OCI-LY3 (cell line): ENCODE measurements around the gene GABRA1.

Experiments used
- H2AFZ ChIP-seq: fragments of 200-600, 300-600 bp; shearing (Covaris generic); 2 replicates; pipeline ENCODE4 v1.6.0; 2014; ENCODE audit warnings: antibody characterized with exemption, low read depth, low read length
- H3K27ac ChIP-seq: fragments of 200-600, 300-600 bp; sonication (generic); 2 replicates; pipeline ENCODE4 v1.5.1; 2014; ENCODE audit warnings: mild to moderate bottlenecking, low read length, moderate library complexity, mixed read lengths
- H3K27me3 ChIP-seq: fragments of 200-600, 300-600 bp; sonication (generic); 2 replicates; pipeline ENCODE4 v1.6.1; 2014; ENCODE audit warnings: low read depth, low read length, mixed read lengths
- H3K36me3 ChIP-seq: fragments of 200-600, 300-600 bp; sonication (generic); replicated peaks from 2 replicates; pipeline ENCODE3; 2014; ENCODE audit warnings: low read depth, low read length, mixed read lengths
- H3K4me1 ChIP-seq: fragments of 300-600, 200-600 bp; sonication (generic); 2 replicates; pipeline ENCODE4 v1.6.1; 2014; ENCODE audit warnings: low read length, mixed read lengths
- H3K4me2 ChIP-seq: fragments of 200-600, 300-600 bp; sonication (generic); 2 replicates; pipeline ENCODE4 v1.6.1; 2014; ENCODE audit warnings: low read length, mixed read lengths
- H3K4me3 ChIP-seq: fragments of 300-600, 200-600 bp; sonication (generic); 2 replicates; pipeline ENCODE4 v1.5.1; 2014; ENCODE audit warnings: antibody characterized with exemption, mild to moderate bottlenecking, low read length, moderate library complexity
- H3K79me2 ChIP-seq: fragments of 300-600, 200-600 bp; shearing (Covaris generic); 2 replicates; pipeline ENCODE4 v1.6.1; 2014; ENCODE audit warnings: mild to moderate bottlenecking, low read length, mixed read lengths
- H3K9ac ChIP-seq: fragments of 300-600, 200-600 bp; shearing (Covaris generic); 2 replicates; pipeline ENCODE4 v1.6.0; 2014; ENCODE audit warnings: mild to moderate bottlenecking, low read length, moderate library complexity
- H3K9me3 ChIP-seq: fragments of 200-600, 300-600 bp; shearing (Covaris generic); 2 replicates; pipeline ENCODE4 v1.6.1; 2014; ENCODE audit warnings: low read length, mixed read lengths; ENCODE audit not compliant: insufficient read depth
- H4K20me1 ChIP-seq: fragments of 200-600, 300-600 bp; sonication (generic); 2 replicates; pipeline ENCODE4 v1.6.1; 2016; ENCODE audit warnings: low read length, mixed read lengths; ENCODE audit not compliant: insufficient read depth
- EZH2phosphoT487 ChIP-seq: fragments of 200-600 bp; shearing (Covaris generic); IDR thresholded peaks from 2 replicates; pipeline ENCODE4 v1.6.1; 2018; ENCODE audit warnings: antibody characterized with exemption, mixed run types, low read depth
- TF ChIP-seq, protein P1 (sequence below): fragments of 200-600, 300-600 bp; sonication (generic); IDR thresholded peaks from 2 replicates; pipeline ENCODE4 v1.5.1; 2014; ENCODE audit warnings: antibody characterized with exemption, low read length, low read depth

GABRA1 gene

GRCh38 chr5:161863259-161863658, 15.3 kb downstream of the GABRA1 start:
- H3K79me2 ChIP-seq = no peaks in the 10 kb centered on the region
- no peaks in the 10 kb centered on the region for H4K20me1 ChIP-seq
- no peaks in the 10 kb centered on the region for H3K36me3 ChIP-seq
- H3K27me3 ChIP-seq = no peaks in the 10 kb centered on the region
- TF ChIP-seq, protein P1, sequence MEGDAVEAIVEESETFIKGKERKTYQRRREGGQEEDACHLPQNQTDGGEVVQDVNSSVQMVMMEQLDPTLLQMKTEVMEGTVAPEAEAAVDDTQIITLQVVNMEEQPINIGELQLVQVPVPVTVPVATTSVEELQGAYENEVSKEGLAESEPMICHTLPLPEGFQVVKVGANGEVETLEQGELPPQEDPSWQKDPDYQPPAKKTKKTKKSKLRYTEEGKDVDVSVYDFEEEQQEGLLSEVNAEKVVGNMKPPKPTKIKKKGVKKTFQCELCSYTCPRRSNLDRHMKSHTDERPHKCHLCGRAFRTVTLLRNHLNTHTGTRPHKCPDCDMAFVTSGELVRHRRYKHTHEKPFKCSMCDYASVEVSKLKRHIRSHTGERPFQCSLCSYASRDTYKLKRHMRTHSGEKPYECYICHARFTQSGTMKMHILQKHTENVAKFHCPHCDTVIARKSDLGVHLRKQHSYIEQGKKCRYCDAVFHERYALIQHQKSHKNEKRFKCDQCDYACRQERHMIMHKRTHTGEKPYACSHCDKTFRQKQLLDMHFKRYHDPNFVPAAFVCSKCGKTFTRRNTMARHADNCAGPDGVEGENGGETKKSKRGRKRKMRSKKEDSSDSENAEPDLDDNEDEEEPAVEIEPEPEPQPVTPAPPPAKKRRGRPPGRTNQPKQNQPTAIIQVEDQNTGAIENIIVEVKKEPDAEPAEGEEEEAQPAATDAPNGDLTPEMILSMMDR = no peak
- TF ChIP-seq EZH2phosphoT487 = no peak
- no peak overlapping the region for H3K4me2 ChIP-seq
- no peaks in the 10 kb centered on the region for H3K9me3 ChIP-seq
- no peaks in the 10 kb centered on the region for H3K4me1 ChIP-seq
- no peak overlapping the region for H3K9ac ChIP-seq
- H2AFZ ChIP-seq = no peak overlapping the region
- no peak overlapping the region for H3K4me3 ChIP-seq
- no peak overlapping the region for H3K27ac ChIP-seq

DNA sequence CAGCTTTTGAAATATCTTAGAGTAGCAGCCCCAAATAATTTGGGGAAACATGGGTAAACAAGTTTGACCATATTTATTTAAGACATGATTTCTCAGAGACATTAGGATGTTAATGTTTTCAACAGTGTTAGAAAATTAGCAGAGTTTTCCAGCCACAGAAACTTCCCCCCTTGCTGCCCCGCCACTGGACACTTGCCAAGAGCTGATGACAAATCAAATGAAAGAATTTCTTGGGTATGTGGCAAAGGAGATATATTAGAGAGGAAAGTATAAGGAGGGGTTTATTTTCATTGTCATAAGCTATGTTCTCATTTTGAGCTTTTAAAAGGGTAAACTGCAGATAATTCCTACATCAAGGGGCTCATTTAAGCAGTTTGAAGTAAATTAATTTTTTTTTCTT, 15.9 kb downstream of the GABRA1 start:
- H3K4me3 ChIP-seq = no peak overlapping the region
- no peaks in the 10 kb centered on the region for H3K36me3 ChIP-seq
- H3K4me1 ChIP-seq = no peaks in the 10 kb centered on the region
- no peak overlapping the region for H3K4me2 ChIP-seq
- H3K9ac ChIP-seq = no peak overlapping the region
- no peak overlapping the region for H3K27ac ChIP-seq
- H3K9me3 ChIP-seq = no peaks in the 10 kb centered on the region
- no peaks in the 10 kb centered on the region for H3K27me3 ChIP-seq
- no peaks in the 10 kb centered on the region for H4K20me1 ChIP-seq
- no peak overlapping the region for H2AFZ ChIP-seq
- TF ChIP-seq, protein P1 = no peak
- no peak for TF ChIP-seq EZH2phosphoT487
- H3K79me2 ChIP-seq = no peaks in the 10 kb centered on the region

- Histone ChIP-seq H3K4me1 (no peaks in the 10 kb centered on the region), H3K9me3 (no peaks in the 10 kb centered on the region)
- no peak for TF ChIP-seq EZH2phosphoT487
- TF ChIP-seq, protein P1 = no peak
Observed at GRCh38 chr5:161865510-161865909, 17.6 kb downstream of the GABRA1 start.

DNA sequence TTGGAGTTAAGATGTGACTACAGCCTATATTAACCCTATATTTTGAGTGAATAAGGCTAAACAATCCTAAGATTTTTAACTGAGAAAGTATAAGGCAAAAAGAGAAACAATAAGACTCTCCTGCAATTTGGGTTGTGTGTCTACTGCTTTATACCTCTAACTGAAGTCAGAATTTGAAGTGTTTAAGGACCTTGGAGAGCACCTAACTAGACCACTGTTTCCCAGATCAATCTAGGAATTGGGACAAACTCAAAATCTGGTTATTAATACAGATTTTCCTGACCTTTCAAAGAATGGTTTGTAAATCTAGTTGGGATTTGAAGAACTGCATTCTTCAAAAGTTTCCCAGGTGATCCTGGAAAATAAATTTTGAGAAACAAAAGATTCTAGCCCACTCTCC, 42.1 kb downstream of the GABRA1 start:
- H3K9ac ChIP-seq = no peak overlapping the region

More at GRCh38 chr5:161865510-161865909, 17.6 kb downstream of the GABRA1 start:
- no peak overlapping the region for H3K4me2 ChIP-seq
- no peaks in the 10 kb centered on the region for H3K36me3 ChIP-seq
- H3K79me2 ChIP-seq = no peaks in the 10 kb centered on the region
- no peak overlapping the region for H3K27ac ChIP-seq
- no peaks in the 10 kb centered on the region for H3K27me3 ChIP-seq
- no peak overlapping the region for H2AFZ ChIP-seq
- H3K4me3 ChIP-seq = no peak overlapping the region
- H4K20me1 ChIP-seq = no peaks in the 10 kb centered on the region
- H3K9ac ChIP-seq = no peak overlapping the region

More for the DNA sequence above, 42.1 kb downstream of the GABRA1 start:
- Histone ChIP-seq H4K20me1 (no peaks in the 10 kb centered on the region), H3K9me3 (no peaks in the 10 kb centered on the region), H3K4me3 (no peak overlapping the region), H3K4me1 (no peaks in the 10 kb centered on the region), H3K36me3 (no peaks in the 10 kb centered on the region), H2AFZ (no peak overlapping the region), H3K27me3 (no peaks in the 10 kb centered on the region), H3K4me2 (no peak overlapping the region), H3K79me2 (no peaks in the 10 kb centered on the region), H3K27ac (no peak overlapping the region)
- TF ChIP-seq, protein P1 = no peak
- no peak for TF ChIP-seq EZH2phosphoT487
